GM19468 (cell line): ENCODE measurements around the gene ULK2.
"Not testable (repeated sequence)": the region's sequence is repeated elsewhere in the genome, so short reads cannot be mapped to it uniquely, and the experiment has no call there.

ENCODE experiments used
- ATAC-seq: cut with Tn5 transposase; IDR thresholded peaks from one replicate; pipeline ENCODE4 v1.9.1; 2021; ENCODE audit warnings: mild to moderate bottlenecking, moderate library complexity, moderate number of reproducible peaks; ENCODE audit not compliant: unreplicated experiment; ENCODE audit errors: extremely low read depth

Gene ULK2

GRCh38 chr17:19868079-19868395 is 301 bp upstream of the ULK2 start:
- no peak for ATAC-seq

- ATAC-seq: no peak
These were observed 732 bp downstream of the ULK2 start for GRCh38 chr17:19867079-19867328.

DNA sequence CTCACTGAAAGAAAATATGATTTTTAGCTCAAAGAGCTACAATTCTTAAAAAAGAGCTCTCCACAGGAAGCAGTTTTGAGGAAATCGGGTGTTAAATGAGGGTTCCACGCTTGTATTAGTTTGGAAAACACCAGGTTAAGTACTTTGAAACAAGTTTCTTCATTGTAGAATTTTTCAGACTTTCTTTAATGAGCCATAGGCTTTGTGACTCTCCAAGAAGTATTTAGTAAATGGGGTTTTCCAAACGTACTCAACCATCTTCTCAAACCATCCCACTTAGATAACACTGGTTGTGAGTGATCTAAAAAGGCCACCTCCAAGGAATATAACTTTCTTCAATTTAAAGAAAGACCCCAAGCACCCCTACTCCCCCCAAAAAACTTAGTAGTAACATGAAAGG is 2.7 kb downstream of the ULK2 start:
- ATAC-seq: no peak

DNA sequence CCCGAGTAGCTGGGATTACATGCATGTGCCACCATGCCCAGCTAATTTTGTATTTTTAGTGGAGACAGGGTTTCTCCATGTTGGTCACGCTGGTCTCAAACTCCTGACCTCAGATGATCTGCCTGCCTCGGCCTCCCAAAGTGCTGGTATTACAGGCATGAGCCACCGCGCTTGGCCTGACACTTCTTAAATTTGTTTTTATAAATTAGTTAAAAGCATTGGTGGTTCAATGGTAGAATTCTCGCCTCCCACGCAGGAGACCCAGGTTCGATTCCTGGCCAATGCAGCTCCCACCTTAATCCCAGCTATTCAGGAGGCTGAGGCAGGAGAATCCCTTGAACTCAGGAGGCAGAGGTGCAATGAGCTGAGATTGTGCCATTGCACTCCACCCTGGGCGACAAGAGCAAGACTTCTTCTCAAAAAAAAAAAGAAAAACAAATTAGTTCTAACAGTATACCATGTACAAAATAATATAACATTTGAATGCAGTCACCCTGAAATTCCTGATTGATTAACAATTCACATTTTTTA is 7.0 kb downstream of the ULK2 start:
- not testable (repeated sequence) for ATAC-seq

GRCh38 chr17:19857640-19858039 is 10.1 kb downstream of the ULK2 start:
- ATAC-seq: no peak

GRCh38 chr17:19833914-19834313 is 33.8 kb downstream of the ULK2 start:
- no peak for ATAC-seq

GRCh38 chr17:19830061-19830460 is 37.7 kb downstream of the ULK2 start:
- ATAC-seq: no peak

DNA sequence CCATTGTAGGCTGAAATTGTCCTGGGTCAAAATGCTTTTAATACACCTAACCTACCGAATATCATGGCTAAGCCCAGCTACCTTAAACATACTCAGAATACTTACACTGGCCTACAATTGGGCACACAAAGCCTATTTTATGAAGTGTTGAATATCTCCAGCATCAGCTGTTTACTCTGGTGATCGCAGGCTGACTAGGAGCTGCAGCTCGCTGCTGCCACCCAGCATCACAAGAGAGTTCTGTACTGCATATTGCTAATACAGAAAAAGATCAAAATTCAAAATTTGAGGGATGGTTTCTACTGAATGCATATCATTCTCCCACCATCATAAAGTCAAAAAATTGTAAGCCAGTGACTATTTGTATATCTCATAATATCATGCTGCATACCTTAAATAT is 55.3 kb downstream of the ULK2 start:
- no peak for ATAC-seq

DNA sequence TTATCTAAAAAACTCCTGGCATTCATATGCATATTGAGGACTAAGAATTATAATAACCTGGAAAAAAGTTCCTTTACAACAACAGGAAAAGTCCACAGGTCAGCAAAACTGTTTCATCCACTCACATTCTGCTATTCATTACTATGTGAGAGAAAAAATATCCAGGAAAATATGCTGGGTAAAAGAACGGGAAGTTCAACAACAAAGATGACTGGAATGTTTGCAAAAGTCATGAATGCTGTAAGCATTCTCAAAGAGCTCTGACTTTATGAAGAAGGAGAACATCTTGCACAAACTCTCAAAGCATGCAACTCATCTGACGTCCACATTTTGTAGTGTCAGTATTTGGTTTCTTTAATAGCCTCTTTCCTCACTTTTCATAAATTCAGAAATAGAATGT is 62.7 kb downstream of the ULK2 start:
- ATAC-seq: no peak

- no peak for ATAC-seq
These were observed 67.2 kb downstream of the ULK2 start for GRCh38 chr17:19800571-19800970.

GRCh38 chr17:19799796-19800195 is 67.9 kb downstream of the ULK2 start:
- ATAC-seq: no peak

DNA sequence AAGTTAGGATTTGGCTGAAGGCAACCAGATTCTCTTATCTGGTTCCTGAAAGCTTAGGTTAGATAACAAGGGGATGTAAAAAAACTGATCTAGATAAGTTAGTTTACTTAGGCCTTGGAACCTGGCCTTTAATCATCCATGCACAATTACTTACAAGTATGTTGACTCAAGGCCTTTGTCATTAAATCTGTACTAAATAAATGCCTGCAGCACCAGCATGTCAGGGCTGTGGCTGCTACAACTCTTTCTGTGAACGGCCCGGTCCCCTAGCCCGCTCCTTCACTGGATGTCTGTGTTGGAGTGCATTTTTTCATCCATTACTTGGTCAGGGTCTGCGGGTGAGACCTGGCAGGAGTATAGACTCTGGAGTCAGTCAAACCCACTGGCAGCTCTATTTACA is 71.3 kb downstream of the ULK2 start:
- ATAC-seq: no peak

DNA sequence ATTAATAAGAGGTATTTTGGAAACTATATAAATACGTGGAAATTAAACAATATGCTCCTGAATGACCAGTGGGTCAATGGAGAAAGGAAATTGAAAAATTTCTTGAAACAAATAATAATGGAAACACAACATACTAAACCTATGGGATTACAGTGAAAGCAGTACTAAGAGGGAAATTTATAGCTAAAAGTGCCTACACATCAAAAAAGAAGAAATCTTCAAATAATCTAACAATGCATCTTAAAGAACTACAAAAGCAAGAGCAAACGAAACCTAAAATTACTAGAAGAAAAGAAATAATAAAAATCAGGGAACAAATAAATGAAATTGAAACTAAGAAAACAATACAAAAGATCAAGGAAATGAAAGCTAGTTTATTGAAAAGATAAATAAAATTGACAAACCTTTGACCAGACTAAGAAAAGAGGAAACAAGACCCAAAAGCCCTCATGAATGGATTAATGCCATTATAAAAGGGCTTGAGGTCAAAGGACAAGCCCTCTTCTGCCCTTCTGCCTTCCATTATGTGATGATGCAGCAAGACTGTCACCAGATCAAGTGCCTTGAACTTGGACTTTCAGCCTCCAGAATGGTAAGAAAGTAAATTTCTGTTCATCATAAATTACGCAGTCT is 75.7 kb downstream of the ULK2 start:
- ATAC-seq: no peak

DNA sequence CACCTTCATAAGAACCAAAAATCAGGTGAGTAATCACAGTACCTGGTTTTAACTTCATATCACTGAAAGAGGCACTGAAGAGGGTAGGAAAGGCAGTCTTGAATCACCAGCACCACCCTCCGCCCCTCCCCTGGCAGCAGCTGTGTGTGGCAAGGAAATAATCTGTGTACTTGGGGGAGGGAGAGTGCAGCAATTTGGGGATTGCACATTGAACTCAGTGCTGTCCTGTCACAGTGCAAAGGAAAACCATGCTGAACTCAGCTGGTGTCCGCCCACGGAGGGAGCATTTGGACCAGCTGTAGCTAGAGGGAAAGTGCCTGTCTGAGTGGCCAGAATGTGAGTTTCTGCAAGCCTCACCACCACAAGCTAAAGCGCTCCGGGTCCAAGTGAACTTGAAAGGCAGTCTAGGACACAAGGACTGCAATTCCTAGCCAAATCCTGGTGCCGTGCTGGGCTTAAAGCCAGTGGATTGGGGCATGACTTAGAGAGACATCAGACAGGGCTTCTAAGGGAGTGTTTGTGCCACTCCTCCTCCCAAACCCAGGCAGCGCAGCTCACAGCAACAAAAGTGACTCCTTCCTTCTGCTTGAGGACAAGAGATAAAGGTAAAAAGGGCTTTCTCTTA is 79.9 kb downstream of the ULK2 start:
- no peak for ATAC-seq

GRCh38 chr17:19785854-19786253 is 81.9 kb downstream of the ULK2 start:
- ATAC-seq: no peak

DNA sequence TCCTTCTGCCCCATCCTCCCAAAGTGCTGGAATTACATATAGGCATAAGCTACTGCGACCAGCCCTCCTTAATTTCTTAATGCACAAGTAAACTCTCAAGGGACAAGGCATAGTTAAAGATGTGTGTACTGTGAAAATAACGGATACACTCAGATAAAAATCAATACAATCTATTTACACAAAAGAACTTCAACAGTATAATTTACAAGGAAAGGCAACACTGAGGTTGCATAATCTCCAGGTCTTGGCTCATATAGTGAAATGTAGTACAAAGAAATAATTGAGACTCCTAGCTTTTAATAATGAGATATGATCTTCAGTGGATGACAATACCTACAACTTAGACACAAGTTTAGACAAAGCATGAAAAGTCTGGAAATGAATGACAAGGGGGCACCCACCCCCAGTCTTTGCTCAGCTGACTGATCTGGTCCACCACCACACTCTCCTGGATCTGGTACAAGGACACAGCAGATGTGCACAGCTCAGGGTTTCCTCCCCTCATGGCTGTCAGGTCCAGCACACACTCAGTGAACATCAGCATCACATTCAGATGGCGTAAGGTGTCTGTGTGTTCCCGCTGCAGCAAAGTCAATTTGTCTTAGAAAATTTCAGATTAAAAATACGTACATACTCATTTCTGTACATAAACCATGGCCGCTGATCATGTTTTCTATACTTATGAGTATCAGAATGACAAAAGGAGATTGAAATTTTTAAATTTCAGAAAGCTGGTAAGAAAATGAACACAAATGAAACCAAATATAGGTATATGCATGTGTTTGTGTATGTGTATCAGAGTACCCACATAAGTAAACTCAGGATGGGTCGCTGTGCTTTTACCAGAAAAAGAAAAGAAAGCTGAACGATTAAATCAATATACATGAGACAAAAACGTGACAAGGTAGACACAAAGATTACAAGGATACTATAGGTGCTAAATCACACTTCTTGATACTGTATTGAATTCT is 86.0 kb downstream of the ULK2 start:
- ATAC-seq: no peak

DNA sequence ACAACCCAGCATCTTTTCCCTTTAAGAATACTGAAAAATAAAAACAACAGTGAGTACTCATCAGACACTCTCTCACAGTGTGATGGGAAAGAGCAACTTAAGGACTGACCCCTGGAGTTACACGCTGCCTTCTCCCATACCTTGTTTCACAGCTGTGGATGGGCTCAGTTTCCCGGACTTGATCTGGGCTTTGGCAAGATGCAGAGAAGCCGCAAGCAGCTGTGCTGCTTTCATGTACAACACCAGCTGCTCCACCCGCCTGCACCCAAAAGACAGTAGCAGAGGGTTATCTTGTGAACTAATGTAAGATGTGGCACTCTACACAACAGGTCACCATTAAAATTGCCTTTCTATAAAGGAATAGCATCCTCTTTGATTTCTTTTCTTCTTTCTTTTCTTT is 86.9 kb downstream of the ULK2 start:
- ATAC-seq: no peak

DNA sequence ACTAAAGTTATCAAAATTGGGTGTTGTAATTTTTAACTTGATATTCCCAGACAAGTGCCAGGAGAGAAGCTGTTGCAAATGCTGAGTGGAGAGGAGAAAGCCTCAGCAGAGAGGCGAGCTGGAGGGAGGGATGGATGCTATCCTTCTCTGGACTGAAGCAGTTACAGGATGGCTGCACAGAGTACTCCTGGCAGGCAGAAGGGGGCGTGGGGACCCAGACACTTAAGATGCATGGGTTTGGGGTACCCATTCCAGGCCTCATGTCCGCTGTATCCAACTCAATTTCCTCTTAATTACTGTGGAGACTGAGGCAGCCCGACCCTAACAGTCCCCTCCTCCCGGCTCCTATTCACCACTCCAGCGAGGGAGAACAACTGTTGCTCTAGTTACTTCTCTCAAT is 94.2 kb downstream of the ULK2 start:
- ATAC-seq: no peak

GRCh38 chr17:19771971-19772630 is 95.6 kb downstream of the ULK2 start:
- no peak for ATAC-seq

DNA sequence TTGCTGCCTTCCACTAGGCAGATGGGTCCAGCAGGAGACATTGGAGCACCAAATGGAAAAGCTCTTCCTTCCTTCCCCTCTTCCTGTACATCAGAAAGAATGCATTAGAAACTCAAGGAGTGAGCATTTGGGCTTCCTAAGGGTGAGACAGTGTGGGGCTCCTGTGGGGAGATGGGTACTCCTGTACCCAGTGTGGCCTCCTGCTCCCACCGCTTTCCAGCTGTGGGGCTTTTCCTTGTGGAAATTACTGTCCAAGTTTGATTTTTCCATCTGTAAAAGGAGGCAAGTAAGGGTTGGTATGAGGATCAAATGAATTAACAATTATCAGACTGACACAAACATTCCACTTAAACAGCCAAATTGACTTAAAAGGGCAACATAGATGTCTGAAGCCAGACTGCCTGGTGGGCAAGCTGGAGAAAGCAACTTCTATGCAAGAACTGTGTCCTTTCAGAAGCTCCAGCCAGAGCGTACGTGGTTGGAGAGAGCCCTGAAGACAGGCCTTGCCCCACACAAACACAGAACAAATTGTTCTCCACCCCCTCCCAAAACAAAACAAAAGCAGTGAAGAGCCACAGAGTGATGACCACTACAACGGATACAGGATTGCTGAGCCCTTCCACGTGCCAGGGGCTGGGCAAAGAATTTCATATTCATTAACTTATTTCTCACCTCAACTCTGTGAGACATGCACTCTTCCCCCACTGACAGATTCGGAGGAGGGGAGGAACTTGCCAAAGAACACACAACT is 96.6 kb downstream of the ULK2 start:
- ATAC-seq: no peak
